B cell (primary cell): ENCODE data around the gene NAGLU. TPM values are rescaled to one million over a fixed set of nuclear protein-coding genes. Genes with fewer than 3 reads are reported as not detected.

Experiments
- ATAC-seq: fragments of 200-7000 bp; cut with Tn5 transposase; one replicate; pipeline ENCODE4 v1.10.0; 2021; ENCODE audit warnings: low read depth, mild to moderate bottlenecking, moderate number of reproducible peaks, moderate library complexity
- CTCF ChIA-PET: fragments of 350-600 bp; sonication (Branson Sonifier 250); formaldehyde crosslinking; loops from one replicate; lab custom pipeline; 2021; ENCODE audit warnings: antibody characterized with exemption, inconsistent platforms; lab: Charles Lee
- POLR2A ChIA-PET: fragments of 350-600 bp; sonication (Branson Sonifier 250); formaldehyde crosslinking; loops from one replicate; lab custom pipeline; 2021; ENCODE audit warnings: antibody characterized with exemption; lab: Charles Lee
- DNase-seq: peaks from one replicate; pipeline ENCODE4 v3.0.0; 2013
- H2AFZ ChIP-seq: 2 replicates; pipeline ENCODE4 v1.6.1; 2012; ENCODE audit warnings: mild to moderate bottlenecking, low read depth, low read length; ENCODE audit not compliant: insufficient read depth, poor library complexity, severe bottlenecking
- H3K27ac ChIP-seq, 2 donors: 1 replicate in 1 of 2; 2 replicates in 1 of 2; pipeline ENCODE4 v1.5.1; 2012 to 2013; ENCODE audit warnings: low read length in 2 of 2, mild to moderate bottlenecking in 2 of 2, moderate library complexity in 1 of 2
- H3K27me3 ChIP-seq, 4 experiments: fragments of 200-600 bp in 1 of 4; sonication (generic) in 1 of 4; replicated peaks in 1 of 4; 1 replicate in 2 of 4; 2 replicates in 2 of 4; pipeline versions ENCODE4 v1.6.1 to v1.7.0; 2013 to 2016; ENCODE audit warnings: low read length in 3 of 4, mild to moderate bottlenecking in 2 of 4, mixed read lengths in 1 of 4, moderate library complexity in 1 of 4; ENCODE audit not compliant: insufficient read depth in 4 of 4, control insufficient read depth in 3 of 4; ENCODE audit errors: control extremely low read depth in 1 of 4
- H3K36me3 ChIP-seq, 2 experiments: replicated peaks in 1 of 2; 1 replicate in 1 of 2; 2 replicates in 1 of 2; pipeline versions ENCODE4 v1.6.1 to v1.7.1; 2013; ENCODE audit warnings: low read length in 1 of 2; ENCODE audit not compliant: insufficient read depth in 2 of 2, control insufficient read depth in 1 of 2; ENCODE audit errors: control extremely low read depth in 1 of 2, extremely low read depth in 1 of 2
- H3K4me1 ChIP-seq, 2 donors: fragments of 200-600 bp in 1 of 2; sonication (generic) in 1 of 2; 1 replicate in 1 of 2; 2 replicates in 1 of 2; pipeline versions ENCODE4 v1.5.1 to v1.6.1; 2013 to 2017; ENCODE audit warnings: low read length in 2 of 2; ENCODE audit not compliant: control insufficient read depth in 2 of 2, insufficient read depth in 2 of 2
- H3K4me2 ChIP-seq: replicated peaks from 2 replicates; pipeline ENCODE3; 2012; ENCODE audit warnings: mild to moderate bottlenecking, low read depth, low read length; ENCODE audit not compliant: poor library complexity, severe bottlenecking
- H3K4me3 ChIP-seq, 5 experiments: fragments of 200-600 bp in 1 of 5; sonication (generic) in 1 of 5; 1 replicate in 3 of 5; 2 replicates in 2 of 5; pipeline versions ENCODE4 v1.5.1 to v1.7.0; 2011 to 2016; ENCODE audit warnings: low read length in 4 of 5, mild to moderate bottlenecking in 4 of 5, low read depth in 2 of 5, control low read depth in 1 of 5, moderate library complexity in 1 of 5; ENCODE audit not compliant: insufficient read depth in 1 of 5; ENCODE audit errors: control extremely low read depth in 1 of 5, extremely low read depth in 1 of 5
- H3K79me2 ChIP-seq: fragments of 200-600 bp; sonication (generic); one replicate; pipeline ENCODE4 v1.6.0; 2016; ENCODE audit warnings: low read length; ENCODE audit not compliant: control insufficient read depth, insufficient read depth
- H3K9ac ChIP-seq: fragments of 200-600 bp; sonication (generic); 2 replicates; pipeline ENCODE4 v1.6.1; 2017; ENCODE audit warnings: mild to moderate bottlenecking, low read length, moderate library complexity
- H3K9me3 ChIP-seq, 3 donors: one replicate each; pipeline versions ENCODE4 v1.6.1 to v1.7.1; 2013; ENCODE audit warnings: low read length in 2 of 3; ENCODE audit not compliant: control insufficient read depth in 2 of 3, insufficient read depth in 1 of 3; ENCODE audit errors: control extremely low read depth in 1 of 3
- H4K20me1 ChIP-seq: 2 replicates; pipeline ENCODE4 v1.6.0; 2012; ENCODE audit warnings: mild to moderate bottlenecking, low read length; ENCODE audit not compliant: insufficient read depth, control insufficient read depth, poor library complexity, severe bottlenecking
- H3K27ac Mint-ChIP-seq: one replicate; pipeline ENCODE4 v1.8.0; 2021; ENCODE audit warnings: mixed read lengths
- H3K27me3 Mint-ChIP-seq: one replicate; pipeline ENCODE4 v1.8.0; 2021; ENCODE audit warnings: mixed read lengths
- H3K4me1 Mint-ChIP-seq: one replicate; pipeline ENCODE4 v1.8.0; 2021; ENCODE audit warnings: mixed read lengths
- H3K4me3 Mint-ChIP-seq: one replicate; pipeline ENCODE4 v1.8.0; 2021; ENCODE audit warnings: mixed read lengths
- H3K9me3 Mint-ChIP-seq: one replicate; pipeline ENCODE4 v1.8.0; 2022; ENCODE audit warnings: mixed read lengths; ENCODE audit not compliant: insufficient read depth
- CTCF ChIP-seq: fragments of 200-600 bp; IDR thresholded peaks from one replicate; pipeline ENCODE4 v1.8.0; 2022; ENCODE audit warnings: antibody characterized with exemption, mild to moderate bottlenecking
- EZH2 ChIP-seq: IDR thresholded peaks from 2 replicates; pipeline ENCODE4 v1.6.1; 2012; ENCODE audit warnings: borderline replicate concordance, low read depth, mild to moderate bottlenecking, moderate library complexity, low read length; ENCODE audit not compliant: insufficient read depth, poor library complexity, severe bottlenecking
- WGBS: methylation state at CpG from one replicate; pipeline ENCODE4 v1.1.5; 2013; ENCODE audit warnings: missing lambda C conversion rate; ENCODE audit not compliant: insufficient coverage; 5-methylcytosine and 5-hydroxymethylcytosine counted together
- intact Hi-C: fragments of 100-400 bp; cut with micrococcal nuclease; formaldehyde crosslinking; loops from one replicate; pipeline ENCODE4 v1.10.0; 2022
- polyA plus RNA-seq: library from polyadenylated mRNA; depleted of rRNA; stranded (reverse); fragments of >200 nt; gene quantifications from 2 replicates; pipeline ENCODE4 v1.2.3, GENCODE V29; 2012
- total RNA-seq, 2 donors: library from RNA; stranded (reverse); fragments of 120-200 nt in 1 of 2; gene quantifications; 1 replicate in 1 of 2; 2 replicates in 1 of 2; pipeline versions ENCODE4 v1.2.3 to v1.2.4, GENCODE V29; 2013 to 2022

Gene NAGLU
- total and polyA plus RNA-seq, 2 donors (not counting 1 experiment from before 2014, with no cell fraction given) = 44.8 to 52.4 TPM

- no peak for ATAC-seq
- peaks cover 23% of the 10 kb centered on the region for H3K79me2 ChIP-seq
- intact Hi-C loops = no loop called here
- no peak overlapping the region for H3K4me2 ChIP-seq
- no peak overlapping the region for H3K27ac ChIP-seq
- ChIA-PET CTCF (interaction anchor here (0.7 kb wide), 2 partner anchors 29 to 159 kb away, joined by 3 to 4 read pairs; no protein-coding TSS in a partner anchor), POLR2A (interaction anchor here (0.6 to 1.2 kb wide), 2 partner anchors 14 to 253 kb away, joined by 4 to 6 read pairs; no protein-coding TSS in a partner anchor)
- Mint-ChIP-seq H3K27me3 (no peaks in the 10 kb centered on the region), H3K9me3 (no peaks in the 10 kb centered on the region), H3K4me3 (no peak overlapping the region), H3K4me1 (peaks cover 17% of the 10 kb centered on the region), H3K27ac (no peak overlapping the region)
- H3K9ac ChIP-seq = no peak overlapping the region
- TF ChIP-seq EZH2 (no peak), CTCF (no peak)
- peaks cover 19% of the 10 kb centered on the region for H4K20me1 ChIP-seq
- no peak overlapping the region for H3K4me3 ChIP-seq
- no peaks in the 10 kb centered on the region for H3K9me3 ChIP-seq
- H2AFZ ChIP-seq = no peak overlapping the region
- DNase-seq = no peak
- peaks cover 9 to 11% of the 10 kb centered on the region in 2 donors for H3K4me1 ChIP-seq
- peaks cover 0 to 22% of the 10 kb centered on the region in 2 experiments for H3K36me3 ChIP-seq
- no peaks in the 10 kb centered on the region for H3K27me3 ChIP-seq
- WGBS = 91% methylated on average over 12 of the region's 17 CpGs
These were observed 5.2 kb downstream of the NAGLU start for GRCh38 chr17:42541041-42541833.
